Measurements from ENCODE around the gene CSRP2.

- TF ChIP-seq POLR2A (IDR thresholded peaks at IDR 0.05) (no peak), CTCF (IDR thresholded peaks at IDR 0.05) (no peak)
Measured at GRCh38 chr12:76909290-76909689, 30.5 kb upstream of the CSRP2 start.
